HUES64 (cell line): ENCODE results near the gene FBXL17.

ENCODE experiments used
- H3K27ac ChIP-seq: 2 replicates; pipeline ENCODE4 v1.7.0; 2013; ENCODE audit warnings: low read depth, low read length, inconsistent platforms
- H3K27me3 ChIP-seq: 2 replicates; pipeline ENCODE4 v1.6.1; 2013; ENCODE audit warnings: mild to moderate bottlenecking, low read length; ENCODE audit not compliant: insufficient read depth
- H3K36me3 ChIP-seq: 2 replicates; pipeline ENCODE4 v1.6.1; 2013; ENCODE audit warnings: mild to moderate bottlenecking, low read length; ENCODE audit not compliant: insufficient read depth
- H3K4me1 ChIP-seq: 2 replicates; pipeline ENCODE4 v1.6.1; 2013; ENCODE audit warnings: mild to moderate bottlenecking, low read length, moderate library complexity; ENCODE audit not compliant: insufficient read depth
- H3K4me3 ChIP-seq: 2 replicates; pipeline ENCODE4 v1.5.1; 2013; ENCODE audit warnings: mild to moderate bottlenecking, low read length, moderate library complexity
- H3K9ac ChIP-seq: 2 replicates; pipeline ENCODE4 v1.6.1; 2013; ENCODE audit warnings: mild to moderate bottlenecking, low read depth, low read length
- H3K9me3 ChIP-seq: 2 replicates; pipeline ENCODE4 v1.6.1; 2013; ENCODE audit warnings: low read depth, low read length; ENCODE audit not compliant: insufficient read depth
- WGBS: fragments of 150-250, 120-280 bp; methylation state at CpG from one replicate; pipeline ENCODE4 v1.1.7; 2013; ENCODE audit warnings: missing lambda C conversion rate; 5-methylcytosine and 5-hydroxymethylcytosine counted together

FBXL17 gene

GRCh38 chr5:108344103-108344822, 37.6 kb downstream of the FBXL17 start:
- no peaks in the 10 kb centered on the region for H3K36me3 ChIP-seq
- WGBS, result 97% methylated on average over 4 of the region's 5 CpGs
- no peak overlapping the region for H3K27ac ChIP-seq

DNA sequence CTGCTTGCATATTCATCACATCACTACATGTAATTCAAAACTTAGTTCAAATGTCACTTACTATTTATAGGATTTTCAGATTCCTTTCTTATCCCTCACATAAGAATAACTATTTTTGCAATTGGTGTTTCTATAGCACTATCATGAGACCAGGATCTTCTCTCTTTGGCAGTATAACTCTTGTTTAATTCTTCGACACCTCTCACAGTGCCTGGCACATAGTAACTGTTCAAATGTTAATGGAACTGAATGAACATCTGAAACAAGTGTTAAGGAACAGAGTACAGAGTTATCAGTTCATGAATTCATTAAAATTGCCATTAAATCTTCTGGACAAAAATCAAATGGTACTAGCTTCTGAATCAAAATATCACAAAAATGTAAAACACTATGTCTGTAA, 40.0 kb downstream of the FBXL17 start:
- Histone ChIP-seq H3K4me3 (no peak overlapping the region), H3K27ac (no peak overlapping the region), H3K4me1 (no peaks in the 10 kb centered on the region), H3K27me3 (no peaks in the 10 kb centered on the region), H3K36me3 (no peaks in the 10 kb centered on the region), H3K9ac (no peak overlapping the region), H3K9me3 (no peaks in the 10 kb centered on the region)
- WGBS, result no CpG with 5 or more reads among the region's 1 CpG

More at GRCh38 chr5:108344103-108344822, 37.6 kb downstream of the FBXL17 start:
- no peak overlapping the region for H3K4me3 ChIP-seq
- H3K9me3 ChIP-seq, result no peaks in the 10 kb centered on the region
- no peak overlapping the region for H3K9ac ChIP-seq
- H3K27me3 ChIP-seq, result no peaks in the 10 kb centered on the region
- H3K4me1 ChIP-seq, result no peaks in the 10 kb centered on the region

DNA sequence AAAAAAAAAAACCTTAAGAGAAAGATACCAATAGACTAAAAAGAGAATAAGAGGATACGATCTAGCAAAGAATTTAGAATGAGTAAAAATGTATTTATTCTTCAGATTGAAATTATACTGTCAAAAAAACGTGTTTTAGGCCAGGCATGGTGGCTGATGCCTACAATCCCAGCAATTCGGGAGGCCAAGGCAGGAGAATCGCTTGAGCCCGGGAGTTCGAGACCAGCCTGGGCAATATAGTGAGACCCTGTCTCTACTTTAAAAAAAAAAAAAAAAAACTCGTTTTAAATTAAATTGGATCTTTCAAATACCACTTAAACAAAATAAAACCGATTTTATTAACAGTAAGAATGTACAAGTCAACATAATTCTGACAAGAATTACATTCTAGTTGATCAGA, 41.8 kb downstream of the FBXL17 start:
- H3K4me1 ChIP-seq, result no peaks in the 10 kb centered on the region
- H3K27ac ChIP-seq, result no peak overlapping the region
- H3K27me3 ChIP-seq, result no peaks in the 10 kb centered on the region
- no peaks in the 10 kb centered on the region for H3K36me3 ChIP-seq
- no peak overlapping the region for H3K4me3 ChIP-seq
- H3K9ac ChIP-seq, result no peak overlapping the region
- no peaks in the 10 kb centered on the region for H3K9me3 ChIP-seq
- WGBS, result 96% methylated on average over 7 of the region's 8 CpGs

DNA sequence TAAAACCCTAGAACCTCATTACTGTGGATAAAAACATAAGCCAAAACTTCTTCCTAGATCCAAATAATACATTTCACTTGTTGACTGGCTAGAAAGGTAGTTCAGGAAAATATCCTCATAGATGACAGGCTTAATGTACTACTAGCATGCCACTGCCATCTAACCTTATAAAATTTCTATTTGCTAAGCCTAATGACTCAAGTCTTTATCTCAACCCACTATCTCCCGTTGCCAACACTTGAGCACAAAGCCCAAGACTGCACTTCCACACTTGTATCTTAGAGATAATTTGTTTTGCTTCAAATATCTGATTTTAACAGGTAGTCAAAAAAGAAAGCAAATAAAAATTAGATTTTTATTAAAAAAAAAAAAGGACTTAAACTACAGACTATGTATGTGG, 42.7 kb downstream of the FBXL17 start:
- Histone ChIP-seq H3K27ac (no peak overlapping the region), H3K4me1 (no peaks in the 10 kb centered on the region), H3K9me3 (no peaks in the 10 kb centered on the region), H3K4me3 (no peak overlapping the region), H3K36me3 (no peaks in the 10 kb centered on the region), H3K9ac (no peak overlapping the region), H3K27me3 (no peaks in the 10 kb centered on the region)
- 67% methylated on average over 1 of the region's 1 CpG for WGBS

DNA sequence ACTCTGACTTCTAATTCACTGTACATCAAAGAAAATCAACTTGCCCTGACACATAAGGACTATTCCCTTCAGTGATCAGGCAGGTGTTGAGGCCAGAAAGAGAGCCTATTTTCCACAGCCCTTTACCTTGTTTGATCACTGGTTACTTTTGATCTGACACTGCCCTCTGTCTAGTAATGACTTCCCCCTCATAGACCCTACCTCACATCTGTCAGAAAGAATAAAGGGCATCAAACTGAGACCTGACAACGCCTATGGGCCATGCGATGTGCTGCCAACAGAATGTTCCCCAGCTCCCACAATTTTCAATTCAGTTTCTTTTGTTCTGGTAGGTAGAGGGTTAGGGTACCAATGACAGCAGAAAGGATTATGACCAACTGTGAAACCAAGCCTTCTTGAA, 47.7 kb downstream of the FBXL17 start:
- Histone ChIP-seq H3K4me1 (no peaks in the 10 kb centered on the region), H3K27me3 (no peaks in the 10 kb centered on the region), H3K4me3 (no peak overlapping the region), H3K9me3 (no peaks in the 10 kb centered on the region), H3K36me3 (no peaks in the 10 kb centered on the region), H3K27ac (no peak overlapping the region), H3K9ac (no peak overlapping the region)
- 92% methylated on average over 2 of the region's 2 CpGs for WGBS

- Histone ChIP-seq H3K9me3 (no peaks in the 10 kb centered on the region), H3K9ac (no peak overlapping the region), H3K27ac (no peak overlapping the region), H3K27me3 (no peaks in the 10 kb centered on the region), H3K4me3 (no peak overlapping the region), H3K4me1 (no peaks in the 10 kb centered on the region), H3K36me3 (no peaks in the 10 kb centered on the region)
Observed at GRCh38 chr5:108326982-108327381, 54.9 kb downstream of the FBXL17 start.

DNA sequence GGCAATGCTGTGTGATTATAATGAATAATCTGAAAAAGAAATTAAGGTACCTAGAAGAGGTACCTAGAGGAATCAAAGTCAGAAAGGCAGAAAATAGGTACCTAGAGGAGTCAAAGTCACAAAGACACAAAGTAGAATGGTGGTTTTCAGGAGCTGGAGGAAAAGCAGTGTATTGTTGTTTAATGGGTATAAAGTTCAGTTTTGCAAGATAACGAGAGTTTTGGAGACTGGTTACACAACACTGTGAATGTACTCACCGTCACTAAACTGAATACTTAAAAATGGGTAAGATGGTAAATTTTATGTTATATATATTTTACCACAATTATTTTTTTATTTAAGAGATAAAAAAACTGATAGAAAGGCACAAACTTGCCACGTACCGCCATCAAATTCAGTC, 57.0 kb downstream of the FBXL17 start:
- H3K27me3 ChIP-seq, result no peaks in the 10 kb centered on the region
- 100% methylated on average over 3 of the region's 4 CpGs for WGBS
- no peak overlapping the region for H3K27ac ChIP-seq
- no peak overlapping the region for H3K9ac ChIP-seq
- H3K4me1 ChIP-seq, result no peaks in the 10 kb centered on the region
- H3K36me3 ChIP-seq, result no peaks in the 10 kb centered on the region
- H3K9me3 ChIP-seq, result no peaks in the 10 kb centered on the region
- no peak overlapping the region for H3K4me3 ChIP-seq

- Histone ChIP-seq H3K4me1 (no peaks in the 10 kb centered on the region), H3K9ac (no peak overlapping the region), H3K27me3 (no peaks in the 10 kb centered on the region), H3K4me3 (no peak overlapping the region), H3K27ac (no peak overlapping the region), H3K9me3 (no peaks in the 10 kb centered on the region), H3K36me3 (no peaks in the 10 kb centered on the region)
- WGBS, result 100% methylated on average over 1 of the region's 1 CpG
Observed at GRCh38 chr5:108321341-108321740, 60.6 kb downstream of the FBXL17 start.

GRCh38 chr5:108320231-108320630, 61.7 kb downstream of the FBXL17 start:
- Histone ChIP-seq H3K9ac (no peak overlapping the region), H3K4me1 (no peaks in the 10 kb centered on the region), H3K27ac (no peak overlapping the region), H3K27me3 (no peaks in the 10 kb centered on the region), H3K9me3 (no peaks in the 10 kb centered on the region), H3K4me3 (no peak overlapping the region), H3K36me3 (no peaks in the 10 kb centered on the region)

DNA sequence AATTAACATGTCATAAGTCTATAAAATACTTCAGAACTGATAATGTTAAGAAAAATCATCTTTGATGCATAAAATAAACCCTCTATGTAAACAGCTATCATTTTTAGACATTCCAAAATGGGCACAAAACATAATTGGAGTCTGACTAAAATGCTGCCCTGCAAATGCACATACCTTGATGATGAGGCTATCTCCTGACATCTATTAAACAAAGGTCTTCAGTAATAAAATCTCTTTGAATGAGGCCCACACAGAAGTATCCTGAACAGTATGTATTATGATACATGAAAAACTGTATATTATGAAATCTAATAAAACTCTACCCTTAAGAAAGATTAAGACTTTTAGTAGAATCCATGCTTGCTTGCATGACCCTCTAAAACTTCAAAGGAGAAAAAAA, 66.1 kb downstream of the FBXL17 start:
- Histone ChIP-seq H3K27ac (no peak overlapping the region), H3K9ac (no peak overlapping the region), H3K36me3 (no peaks in the 10 kb centered on the region)

DNA sequence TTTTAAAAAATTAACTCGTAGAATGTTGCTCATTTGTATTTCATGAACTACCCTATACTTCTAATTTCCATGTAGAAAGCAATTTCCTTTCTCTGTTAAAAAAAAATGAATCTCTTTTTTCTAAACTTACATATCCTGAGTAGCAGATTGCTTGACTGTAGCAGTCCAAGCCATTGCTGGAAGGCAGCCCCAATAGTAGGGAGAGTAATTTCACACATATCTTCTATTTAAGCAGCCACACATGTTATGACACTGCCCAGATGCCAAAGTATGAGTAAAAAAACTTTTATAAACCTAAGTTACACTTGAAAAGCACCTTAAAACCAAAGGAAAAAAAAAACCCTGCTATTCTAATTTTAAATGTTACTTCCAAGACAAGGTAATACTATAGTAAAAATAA, 69.6 kb downstream of the FBXL17 start:
- Histone ChIP-seq H3K36me3 (no peaks in the 10 kb centered on the region), H3K27me3 (no peaks in the 10 kb centered on the region), H3K9ac (no peak overlapping the region), H3K9me3 (no peaks in the 10 kb centered on the region), H3K4me3 (no peak overlapping the region), H3K27ac (no peak overlapping the region), H3K4me1 (no peaks in the 10 kb centered on the region)
- WGBS, result 90% methylated on average over 1 of the region's 1 CpG

More for the DNA sequence above, 66.1 kb downstream of the FBXL17 start:
- H3K9me3 ChIP-seq, result no peaks in the 10 kb centered on the region
- H3K4me1 ChIP-seq, result no peaks in the 10 kb centered on the region
- H3K27me3 ChIP-seq, result no peaks in the 10 kb centered on the region
- no peak overlapping the region for H3K4me3 ChIP-seq

DNA sequence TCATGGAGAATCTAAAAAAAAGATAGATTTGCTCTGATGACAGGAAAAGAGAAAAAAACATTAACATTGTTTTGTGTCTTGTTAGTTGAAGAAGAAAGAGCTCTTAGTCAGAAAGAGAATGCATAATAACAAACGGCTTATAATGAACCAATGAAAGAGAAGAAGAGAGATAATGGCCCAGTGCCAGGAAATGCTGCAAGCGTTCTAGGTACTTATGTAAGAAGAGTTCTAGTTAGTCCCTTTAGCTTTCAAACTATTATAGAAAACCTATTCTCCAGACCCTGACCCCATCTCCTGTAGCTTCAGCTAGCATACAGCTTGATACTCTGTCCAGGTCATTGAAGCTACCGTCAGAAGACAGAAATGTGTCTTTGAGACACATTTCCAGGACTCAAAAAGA, 70.2 kb downstream of the FBXL17 start:
- Histone ChIP-seq H3K36me3 (no peaks in the 10 kb centered on the region), H3K4me3 (no peak overlapping the region), H3K27ac (no peak overlapping the region), H3K9me3 (no peaks in the 10 kb centered on the region), H3K27me3 (no peaks in the 10 kb centered on the region), H3K9ac (no peak overlapping the region), H3K4me1 (no peaks in the 10 kb centered on the region)
- 93% methylated on average over 3 of the region's 3 CpGs for WGBS
